ENCODE measurements around the gene OR1L8.

GRCh38 chr9:122546196-122546595 lies 37.0 kb downstream of the OR1L8 start:
- TF ChIP-seq ZNF302 (CRISPR knock-in tag; IDR thresholded peaks at IDR 0.05) (no peak), CTCF (IDR thresholded peaks at IDR 0.05) (no peak), CBX2 (IDR thresholded peaks at IDR 0.05; ENCODE audit: borderline replicate concordance, low read depth) (no peak), RNF2 (IDR thresholded peaks at IDR 0.05; ENCODE audit: borderline replicate concordance, low read depth) (no peak)
